ENCODE measurements around the gene TNFRSF21.
"Not testable (repeated sequence)": the region's sequence is repeated elsewhere in the genome, so short reads cannot be mapped to it uniquely, and the experiment has no call there.

TNFRSF21 gene

GRCh38 chr6:47321577-47321976 is 11.9 kb upstream of the TNFRSF21 start:
- WGBS = 86% methylated on average over 4 of the region's 4 CpGs
- Histone ChIP-seq H3K27me3 (ENCODE audit: insufficient read depth, low read length) (no peaks in the 10 kb centered on the region), H3K9me3 (ENCODE audit: insufficient read depth, low read depth, low read length) (no peaks in the 10 kb centered on the region), H3K4me1 (ENCODE audit: insufficient read depth, low read length) (peaks cover 2% of the 10 kb centered on the region; the same call in 1 of the 2 replicates), H3K4me3 (ENCODE audit: low read length) (no peak overlapping the region), H3K36me3 (ENCODE audit: insufficient read depth, low read length) (no peaks in the 10 kb centered on the region), H3K27ac (ENCODE audit: low read depth, low read length) (no peak overlapping the region), H3K9ac (ENCODE audit: low read depth, low read length) (no peak overlapping the region)

DNA sequence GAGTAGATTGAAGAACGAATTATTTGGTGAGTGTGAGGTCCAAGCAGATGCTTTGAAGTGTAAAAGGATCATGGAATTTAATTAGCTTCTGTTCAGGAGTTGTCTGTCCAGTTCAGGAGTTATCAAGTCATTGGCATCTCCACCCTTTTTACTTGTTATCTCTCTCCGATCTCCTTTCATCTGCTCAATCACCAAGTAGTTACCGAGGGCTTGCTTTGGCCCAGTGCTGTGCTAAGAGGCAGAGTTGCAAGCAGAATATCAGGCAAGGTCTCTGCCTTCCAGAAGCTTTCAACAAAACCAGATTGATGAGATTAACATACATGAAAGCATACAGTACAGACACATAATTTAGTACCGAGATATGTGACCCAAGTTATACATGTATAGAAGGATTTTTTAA is 10.2 kb upstream of the TNFRSF21 start:
- Histone ChIP-seq H3K27me3 (ENCODE audit: insufficient read depth, low read length) (no peaks in the 10 kb centered on the region), H3K9ac (ENCODE audit: low read depth, low read length) (no peak overlapping the region), H3K36me3 (ENCODE audit: insufficient read depth, low read length) (no peaks in the 10 kb centered on the region), H3K27ac (ENCODE audit: low read depth, low read length) (no peak overlapping the region), H3K4me1 (ENCODE audit: insufficient read depth, low read length) (peaks cover 2% of the 10 kb centered on the region; the same call in 1 of the 2 replicates), H3K4me3 (ENCODE audit: low read length) (no peak overlapping the region), H3K9me3 (ENCODE audit: insufficient read depth, low read depth, low read length) (no peaks in the 10 kb centered on the region)
- 91% methylated on average over 4 of the region's 4 CpGs for whole genome bisulfite sequencing

GRCh38 chr6:47319382-47319781 is 9.7 kb upstream of the TNFRSF21 start:
- no peaks in the 10 kb centered on the region for H3K9me3 ChIP-seq (ENCODE audit: insufficient read depth, low read depth, low read length)
- no peak overlapping the region for H3K9ac ChIP-seq (ENCODE audit: low read depth, low read length)
- peaks cover 2% of the 10 kb centered on the region; the same call in 1 of the 2 replicates for H3K4me1 ChIP-seq (ENCODE audit: insufficient read depth, low read length)
- no peak overlapping the region for H3K27ac ChIP-seq (ENCODE audit: low read depth, low read length)
- no peak overlapping the region for H3K4me3 ChIP-seq (ENCODE audit: low read length)
- 93% methylated on average over 3 of the region's 3 CpGs for WGBS
- no peaks in the 10 kb centered on the region for H3K27me3 ChIP-seq (ENCODE audit: insufficient read depth, low read length)
- H3K36me3 ChIP-seq (ENCODE audit: insufficient read depth, low read length) = no peaks in the 10 kb centered on the region

GRCh38 chr6:47318236-47318989 is 8.7 kb upstream of the TNFRSF21 start:
- no peak overlapping the region for H3K9ac ChIP-seq (ENCODE audit: low read depth, low read length)
- 100% methylated on average over 1 of the region's 3 CpGs for WGBS
- no peak overlapping the region for H3K27ac ChIP-seq (ENCODE audit: low read depth, low read length)

GRCh38 chr6:47315181-47315580 is 5.5 kb upstream of the TNFRSF21 start:
- H3K4me1 ChIP-seq (ENCODE audit: insufficient read depth, low read length); H3K27me3 ChIP-seq (ENCODE audit: insufficient read depth, low read length); H3K27ac ChIP-seq (ENCODE audit: low read depth, low read length); H3K9ac ChIP-seq (ENCODE audit: low read depth, low read length); H3K9me3 ChIP-seq (ENCODE audit: insufficient read depth, low read depth, low read length); H3K4me3 ChIP-seq (ENCODE audit: low read length); H3K36me3 ChIP-seq (ENCODE audit: insufficient read depth, low read length): not testable (repeated sequence)
- 97% methylated on average over 8 of the region's 8 CpGs for WGBS

More at GRCh38 chr6:47318236-47318989, 8.7 kb upstream of the TNFRSF21 start:
- peaks cover 2% of the 10 kb centered on the region; the same call in 1 of the 2 replicates for H3K4me1 ChIP-seq (ENCODE audit: insufficient read depth, low read length)
- H3K36me3 ChIP-seq (ENCODE audit: insufficient read depth, low read length) = no peaks in the 10 kb centered on the region
- no peaks in the 10 kb centered on the region for H3K9me3 ChIP-seq (ENCODE audit: insufficient read depth, low read depth, low read length)
- no peak overlapping the region for H3K4me3 ChIP-seq (ENCODE audit: low read length)
- H3K27me3 ChIP-seq (ENCODE audit: insufficient read depth, low read length) = no peaks in the 10 kb centered on the region

DNA sequence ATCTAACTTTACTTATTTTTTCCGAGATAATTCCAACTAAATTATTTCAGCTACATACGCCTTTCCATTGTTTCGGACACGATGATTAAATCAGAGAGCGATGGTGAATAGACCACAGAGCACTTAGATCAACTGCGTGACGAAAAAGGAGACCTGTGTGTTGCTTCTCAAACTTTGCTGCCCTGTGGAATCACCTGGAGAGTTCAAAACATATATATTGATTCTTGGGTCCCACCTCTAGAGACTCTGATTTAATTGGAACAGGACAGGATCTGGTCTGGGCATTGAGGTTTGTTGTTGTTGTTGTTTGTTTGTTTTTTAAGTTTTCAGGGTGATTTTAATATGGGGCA is 401 bp upstream of the TNFRSF21 start:
- 6% methylated on average over 7 of the region's 7 CpGs for WGBS
- no peaks in the 10 kb centered on the region for H3K27me3 ChIP-seq (ENCODE audit: insufficient read depth, low read length)
- H3K9me3 ChIP-seq (ENCODE audit: insufficient read depth, low read depth, low read length) = no peaks in the 10 kb centered on the region
- H3K27ac ChIP-seq (ENCODE audit: low read depth, low read length) = no peak overlapping the region
- H3K4me1 ChIP-seq (ENCODE audit: insufficient read depth, low read length) = peaks cover 27% of the 10 kb centered on the region
- H3K9ac ChIP-seq (ENCODE audit: low read depth, low read length) = peak overlapping the region; percentile 51
- peaks cover 10% of the 10 kb centered on the region; the same call in 1 of the 2 replicates for H3K36me3 ChIP-seq (ENCODE audit: insufficient read depth, low read length)
- H3K4me3 ChIP-seq (ENCODE audit: low read length) = peak overlapping the region; percentile 79

DNA sequence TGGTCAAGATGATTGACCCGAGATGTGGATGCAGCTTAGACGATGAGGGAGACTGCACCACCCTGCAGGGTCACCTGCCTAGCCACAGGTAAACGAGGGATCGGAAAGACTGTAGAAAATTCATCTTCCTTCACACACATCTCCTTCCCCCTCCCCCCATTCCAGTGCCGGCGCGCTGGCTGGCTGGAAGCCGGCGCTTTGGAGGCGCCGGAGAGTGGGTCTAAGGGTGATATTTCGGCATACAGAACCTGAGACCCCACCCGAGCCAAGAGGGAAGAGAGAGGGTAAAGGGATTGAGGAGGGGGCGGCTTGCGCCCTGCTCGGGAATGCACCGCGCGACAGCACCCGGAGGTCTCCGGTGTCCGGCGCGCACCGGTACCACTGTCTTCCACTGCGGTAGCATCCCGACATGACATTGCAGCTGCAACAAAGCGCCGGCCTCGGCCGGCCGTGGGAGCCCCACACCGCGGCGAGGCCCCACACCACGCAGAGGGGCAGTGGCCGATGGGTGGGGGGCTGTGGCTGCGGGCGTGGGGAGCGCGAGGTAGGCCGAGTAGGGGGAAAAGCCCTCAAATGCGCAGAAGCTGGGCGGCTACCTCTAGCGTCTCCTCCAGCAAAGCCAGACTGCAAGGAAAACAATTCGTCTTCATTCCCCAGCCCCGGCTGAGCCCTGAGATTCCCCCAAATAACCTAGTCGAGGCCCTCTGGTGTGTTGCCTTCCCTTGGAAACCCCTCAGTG is 984 bp downstream of the TNFRSF21 start:
- H3K4me3 ChIP-seq (ENCODE audit: low read length) = peak overlapping the region; percentile 79
- H3K4me1 ChIP-seq (ENCODE audit: insufficient read depth, low read length) = peaks cover 34% of the 10 kb centered on the region
- H3K36me3 ChIP-seq (ENCODE audit: insufficient read depth, low read length) = peaks cover 11% of the 10 kb centered on the region; the same call in 1 of the 2 replicates
- H3K9ac ChIP-seq (ENCODE audit: low read depth, low read length) = peak overlapping the region; percentile 92
- H3K27me3 ChIP-seq (ENCODE audit: insufficient read depth, low read length) = no peaks in the 10 kb centered on the region
- H3K27ac ChIP-seq (ENCODE audit: low read depth, low read length) = no peak overlapping the region; the same call in 1 of the 2 replicates
- WGBS = 1% methylated on average over 47 of the region's 48 CpGs
- no peaks in the 10 kb centered on the region for H3K9me3 ChIP-seq (ENCODE audit: insufficient read depth, low read depth, low read length)

- peaks cover 16% of the 10 kb centered on the region; the same call in 1 of the 2 replicates for H3K36me3 ChIP-seq (ENCODE audit: insufficient read depth, low read length)
- no peaks in the 10 kb centered on the region for H3K27me3 ChIP-seq (ENCODE audit: insufficient read depth, low read length)
- no peak overlapping the region for H3K27ac ChIP-seq (ENCODE audit: low read depth, low read length)
- WGBS = 5% methylated on average over 1 of the region's 3 CpGs
- H3K9me3 ChIP-seq (ENCODE audit: insufficient read depth, low read depth, low read length) = no peaks in the 10 kb centered on the region
- peaks cover 34% of the 10 kb centered on the region for H3K4me1 ChIP-seq (ENCODE audit: insufficient read depth, low read length)
- H3K9ac ChIP-seq (ENCODE audit: low read depth, low read length) = peak overlapping the region; percentile 92
- peak overlapping the region; percentile 79 for H3K4me3 ChIP-seq (ENCODE audit: low read length)
Observed at GRCh38 chr6:47308198-47308517, 1.5 kb downstream of the TNFRSF21 start.

- H3K4me3 ChIP-seq (ENCODE audit: low read length) = peak overlapping the region; percentile 79
- H3K27me3 ChIP-seq (ENCODE audit: insufficient read depth, low read length) = no peaks in the 10 kb centered on the region
- peaks cover 34% of the 10 kb centered on the region for H3K4me1 ChIP-seq (ENCODE audit: insufficient read depth, low read length)
- 93% methylated on average over 7 of the region's 7 CpGs for WGBS
- H3K9me3 ChIP-seq (ENCODE audit: insufficient read depth, low read depth, low read length) = no peaks in the 10 kb centered on the region
- no peak overlapping the region for H3K27ac ChIP-seq (ENCODE audit: low read depth, low read length)
- peaks cover 16% of the 10 kb centered on the region; the same call in 1 of the 2 replicates for H3K36me3 ChIP-seq (ENCODE audit: insufficient read depth, low read length)
- H3K9ac ChIP-seq (ENCODE audit: low read depth, low read length) = peak overlapping the region; percentile 92; the same call in 1 of the 2 replicates
Observed at GRCh38 chr6:47307362-47308197, 2.1 kb downstream of the TNFRSF21 start.

- H3K4me3 ChIP-seq (ENCODE audit: low read length) = peak overlapping the region; percentile 17; the same call in 1 of the 2 replicates
- 84% methylated on average over 2 of the region's 2 CpGs for WGBS
- H3K27ac ChIP-seq (ENCODE audit: low read depth, low read length) = no peak overlapping the region
- no peaks in the 10 kb centered on the region for H3K9me3 ChIP-seq (ENCODE audit: insufficient read depth, low read depth, low read length)
- H3K27me3 ChIP-seq (ENCODE audit: insufficient read depth, low read length) = no peaks in the 10 kb centered on the region
- H3K4me1 ChIP-seq (ENCODE audit: insufficient read depth, low read length) = peaks cover 34% of the 10 kb centered on the region
- H3K36me3 ChIP-seq (ENCODE audit: insufficient read depth, low read length) = peaks cover 16% of the 10 kb centered on the region; the same call in 1 of the 2 replicates
- H3K9ac ChIP-seq (ENCODE audit: low read depth, low read length) = no peak overlapping the region
Observed at GRCh38 chr6:47306887-47307286, 2.8 kb downstream of the TNFRSF21 start.

GRCh38 chr6:47303861-47304260 is 5.8 kb downstream of the TNFRSF21 start:
- no peak overlapping the region for H3K4me3 ChIP-seq (ENCODE audit: low read length)
- no peaks in the 10 kb centered on the region for H3K27me3 ChIP-seq (ENCODE audit: insufficient read depth, low read length)
- no peak overlapping the region for H3K27ac ChIP-seq (ENCODE audit: low read depth, low read length)
- no peak overlapping the region for H3K9ac ChIP-seq (ENCODE audit: low read depth, low read length)
- H3K4me1 ChIP-seq (ENCODE audit: insufficient read depth, low read length) = peaks cover 30% of the 10 kb centered on the region
- peaks cover 16% of the 10 kb centered on the region; the same call in 1 of the 2 replicates for H3K36me3 ChIP-seq (ENCODE audit: insufficient read depth, low read length)
- WGBS = 92% methylated on average over 1 of the region's 1 CpG
- H3K9me3 ChIP-seq (ENCODE audit: insufficient read depth, low read depth, low read length) = no peaks in the 10 kb centered on the region
